ENCODE measurements around the gene EPN3.

Gene EPN3

GRCh38 chr17:50569592-50569991, 37.1 kb downstream of the EPN3 start:
- ATAC-seq (ENCODE audit: low read depth) (no peak), DNase-seq (ENCODE audit: low spot score in 2 of 2) (no peak)
- H3K27me3 Mint-ChIP-seq = peaks cover 39% of the 10 kb centered on the region
- peaks cover 8% of the 10 kb centered on the region for H3K4me1 Mint-ChIP-seq
- no peaks in the 10 kb centered on the region for H3K9me3 Mint-ChIP-seq
- H3K27ac Mint-ChIP-seq = no peak overlapping the region
- H3K4me3 Mint-ChIP-seq = no peak overlapping the region
- H3K36me3 Mint-ChIP-seq = no peaks in the 10 kb centered on the region

GRCh38 chr17:50570032-50570431, 37.5 kb downstream of the EPN3 start:
- no peaks in the 10 kb centered on the region for H3K9me3 Mint-ChIP-seq
- H3K4me3 Mint-ChIP-seq = no peak overlapping the region
- H3K4me1 Mint-ChIP-seq = peaks cover 6% of the 10 kb centered on the region
- DNase-seq (ENCODE audit: low spot score in 2 of 2) (no peak), ATAC-seq (ENCODE audit: low read depth) (no peak)
- no peaks in the 10 kb centered on the region for H3K36me3 Mint-ChIP-seq
- no peak overlapping the region for H3K27ac Mint-ChIP-seq
- H3K27me3 Mint-ChIP-seq = peaks cover 39% of the 10 kb centered on the region

GRCh38 chr17:50570528-50570927, 38.0 kb downstream of the EPN3 start:
- H3K4me3 Mint-ChIP-seq = no peak overlapping the region
- ATAC-seq (ENCODE audit: low read depth) (no peak), DNase-seq (ENCODE audit: low spot score in 2 of 2) (no peak)
- H3K4me1 Mint-ChIP-seq = peaks cover 3% of the 10 kb centered on the region
- no peaks in the 10 kb centered on the region for H3K9me3 Mint-ChIP-seq
- no peaks in the 10 kb centered on the region for H3K36me3 Mint-ChIP-seq
- no peak overlapping the region for H3K27ac Mint-ChIP-seq
- peaks cover 38% of the 10 kb centered on the region for H3K27me3 Mint-ChIP-seq

GRCh38 chr17:50571681-50572080, 39.1 kb downstream of the EPN3 start:
- Mint-ChIP-seq H3K36me3 (no peaks in the 10 kb centered on the region), H3K4me1 (no peaks in the 10 kb centered on the region), H3K27me3 (peaks cover 31% of the 10 kb centered on the region), H3K27ac (no peak overlapping the region), H3K9me3 (no peaks in the 10 kb centered on the region), H3K4me3 (no peak overlapping the region)
- DNase-seq (ENCODE audit: low spot score in 2 of 2) (no peak), ATAC-seq (ENCODE audit: low read depth) (no peak)

GRCh38 chr17:50572541-50572940, 40.0 kb downstream of the EPN3 start:
- Mint-ChIP-seq H3K4me3 (no peak overlapping the region), H3K27ac (no peak overlapping the region), H3K9me3 (no peaks in the 10 kb centered on the region), H3K4me1 (peaks cover 2% of the 10 kb centered on the region), H3K36me3 (no peaks in the 10 kb centered on the region), H3K27me3 (peaks cover 33% of the 10 kb centered on the region)
- no peak for ATAC-seq (ENCODE audit: low read depth)
- no peak for DNase-seq (ENCODE audit: low spot score in 2 of 2)

- H3K9me3 Mint-ChIP-seq = no peaks in the 10 kb centered on the region
- no peaks in the 10 kb centered on the region for H3K36me3 Mint-ChIP-seq
- no peak for ATAC-seq (ENCODE audit: low read depth)
Measured at GRCh38 chr17:50573866-50574611, 41.5 kb downstream of the EPN3 start.

GRCh38 chr17:50575581-50576210, 43.2 kb downstream of the EPN3 start:
- Mint-ChIP-seq H3K36me3 (no peaks in the 10 kb centered on the region), H3K4me3 (no peak overlapping the region), H3K9me3 (no peaks in the 10 kb centered on the region), H3K4me1 (peaks cover 3% of the 10 kb centered on the region), H3K27ac (no peak overlapping the region), H3K27me3 (peaks cover 30% of the 10 kb centered on the region)
- DNase-seq (ENCODE audit: low spot score in 2 of 2) (no peak), ATAC-seq (ENCODE audit: low read depth) (no peak)

More at GRCh38 chr17:50573866-50574611, 41.5 kb downstream of the EPN3 start:
- H3K27ac Mint-ChIP-seq = no peak overlapping the region
- H3K4me3 Mint-ChIP-seq = no peak overlapping the region
- DNase-seq (ENCODE audit: low spot score in 2 of 2) = no peak
- peaks cover 31% of the 10 kb centered on the region for H3K27me3 Mint-ChIP-seq
- H3K4me1 Mint-ChIP-seq = peaks cover 3% of the 10 kb centered on the region

GRCh38 chr17:50576864-50577263, 44.3 kb downstream of the EPN3 start:
- ATAC-seq (ENCODE audit: low read depth) (no peak), DNase-seq (ENCODE audit: low spot score in 2 of 2) (no peak)
- Mint-ChIP-seq H3K9me3 (no peaks in the 10 kb centered on the region), H3K4me3 (no peak overlapping the region), H3K36me3 (no peaks in the 10 kb centered on the region), H3K4me1 (peaks cover 3% of the 10 kb centered on the region), H3K27me3 (peaks cover 30% of the 10 kb centered on the region), H3K27ac (no peak overlapping the region)

- ATAC-seq (ENCODE audit: low read depth) = no peak
Measured at GRCh38 chr17:50577451-50577954, 45.0 kb downstream of the EPN3 start.

GRCh38 chr17:50578173-50578572, 45.6 kb downstream of the EPN3 start:
- no peak for DNase-seq (ENCODE audit: low spot score in 2 of 2)
- no peak for ATAC-seq (ENCODE audit: low read depth)
- H3K9me3 Mint-ChIP-seq = no peaks in the 10 kb centered on the region
- no peak overlapping the region for H3K4me3 Mint-ChIP-seq
- H3K36me3 Mint-ChIP-seq = no peaks in the 10 kb centered on the region
- no peak overlapping the region for H3K27ac Mint-ChIP-seq
- H3K4me1 Mint-ChIP-seq = peaks cover 3% of the 10 kb centered on the region
- peaks cover 37% of the 10 kb centered on the region for H3K27me3 Mint-ChIP-seq

More at GRCh38 chr17:50577451-50577954, 45.0 kb downstream of the EPN3 start:
- Mint-ChIP-seq H3K36me3 (no peaks in the 10 kb centered on the region), H3K4me3 (no peak overlapping the region), H3K4me1 (peaks cover 3% of the 10 kb centered on the region), H3K27ac (no peak overlapping the region), H3K9me3 (no peaks in the 10 kb centered on the region), H3K27me3 (peaks cover 35% of the 10 kb centered on the region)
- no peak for DNase-seq (ENCODE audit: low spot score in 2 of 2)

- Mint-ChIP-seq H3K27me3 (peaks cover 43% of the 10 kb centered on the region), H3K4me3 (no peak overlapping the region), H3K36me3 (no peaks in the 10 kb centered on the region), H3K4me1 (peaks cover 3% of the 10 kb centered on the region), H3K27ac (no peak overlapping the region), H3K9me3 (no peaks in the 10 kb centered on the region)
- DNase-seq (ENCODE audit: low spot score in 2 of 2) (no peak), ATAC-seq (ENCODE audit: low read depth) (no peak)
Measured at GRCh38 chr17:50579399-50579798, 46.9 kb downstream of the EPN3 start.

GRCh38 chr17:50580646-50581045, 48.1 kb downstream of the EPN3 start:
- ATAC-seq (ENCODE audit: low read depth) (no peak), DNase-seq (ENCODE audit: low spot score in 2 of 2) (no peak)
- Mint-ChIP-seq H3K9me3 (no peaks in the 10 kb centered on the region), H3K27me3 (peaks cover 41% of the 10 kb centered on the region), H3K36me3 (no peaks in the 10 kb centered on the region), H3K4me3 (no peak overlapping the region), H3K4me1 (peaks cover 3% of the 10 kb centered on the region), H3K27ac (no peak overlapping the region)

- Mint-ChIP-seq H3K9me3 (no peaks in the 10 kb centered on the region), H3K27ac (no peak overlapping the region), H3K4me3 (no peak overlapping the region), H3K36me3 (no peaks in the 10 kb centered on the region), H3K27me3 (peaks cover 43% of the 10 kb centered on the region), H3K4me1 (peaks cover 3% of the 10 kb centered on the region)
- ATAC-seq (ENCODE audit: low read depth) (no peak), DNase-seq (ENCODE audit: low spot score in 2 of 2) (no peak)
Measured at GRCh38 chr17:50581316-50581715, 48.8 kb downstream of the EPN3 start.

GRCh38 chr17:50582741-50583140, 50.2 kb downstream of the EPN3 start:
- ATAC-seq (ENCODE audit: low read depth) (no peak), DNase-seq (ENCODE audit: low spot score in 2 of 2) (no peak)
- Mint-ChIP-seq H3K36me3 (no peaks in the 10 kb centered on the region), H3K4me1 (no peaks in the 10 kb centered on the region), H3K9me3 (no peaks in the 10 kb centered on the region), H3K4me3 (no peak overlapping the region), H3K27ac (no peak overlapping the region), H3K27me3 (peaks cover 37% of the 10 kb centered on the region)
